ENCODE results near the gene FBN1. TPM values are rescaled to one million over a fixed set of nuclear protein-coding genes. Genes with fewer than 3 reads are reported as not detected.

FBN1 gene
- total RNA-seq, 2 donors from 2014 or later, result 10.7 to 16.8 TPM

DNA sequence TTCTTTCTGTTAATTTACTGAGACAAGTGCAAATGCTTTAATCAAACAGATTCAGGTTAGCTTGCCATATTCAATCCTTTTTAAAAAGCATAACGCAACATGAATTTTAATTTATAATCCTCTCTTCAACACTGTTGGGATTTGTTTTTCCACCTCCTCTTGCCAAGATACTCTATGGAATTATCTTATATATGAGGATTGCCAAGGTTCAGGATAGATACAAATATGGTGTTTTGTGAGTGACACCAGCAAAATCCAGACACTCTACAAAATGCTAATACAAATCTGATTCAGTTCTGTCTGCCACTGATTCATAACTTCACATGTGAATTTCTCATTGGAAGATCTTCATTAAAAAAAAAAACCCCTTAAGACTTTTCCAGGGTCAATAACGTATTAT is 104.8 kb downstream of the FBN1 start:
- no peak for ATAC-seq
- intact Hi-C loops (cut with DNase I, micrococcal nuclease), result no loop called here
- no peak for DNase-seq

GRCh38 chr15:48538941-48539340 is 106.6 kb downstream of the FBN1 start:
- ATAC-seq (no peak), DNase-seq (no peak)
- intact Hi-C loops (cut with DNase I, micrococcal nuclease), result no loop called here

DNA sequence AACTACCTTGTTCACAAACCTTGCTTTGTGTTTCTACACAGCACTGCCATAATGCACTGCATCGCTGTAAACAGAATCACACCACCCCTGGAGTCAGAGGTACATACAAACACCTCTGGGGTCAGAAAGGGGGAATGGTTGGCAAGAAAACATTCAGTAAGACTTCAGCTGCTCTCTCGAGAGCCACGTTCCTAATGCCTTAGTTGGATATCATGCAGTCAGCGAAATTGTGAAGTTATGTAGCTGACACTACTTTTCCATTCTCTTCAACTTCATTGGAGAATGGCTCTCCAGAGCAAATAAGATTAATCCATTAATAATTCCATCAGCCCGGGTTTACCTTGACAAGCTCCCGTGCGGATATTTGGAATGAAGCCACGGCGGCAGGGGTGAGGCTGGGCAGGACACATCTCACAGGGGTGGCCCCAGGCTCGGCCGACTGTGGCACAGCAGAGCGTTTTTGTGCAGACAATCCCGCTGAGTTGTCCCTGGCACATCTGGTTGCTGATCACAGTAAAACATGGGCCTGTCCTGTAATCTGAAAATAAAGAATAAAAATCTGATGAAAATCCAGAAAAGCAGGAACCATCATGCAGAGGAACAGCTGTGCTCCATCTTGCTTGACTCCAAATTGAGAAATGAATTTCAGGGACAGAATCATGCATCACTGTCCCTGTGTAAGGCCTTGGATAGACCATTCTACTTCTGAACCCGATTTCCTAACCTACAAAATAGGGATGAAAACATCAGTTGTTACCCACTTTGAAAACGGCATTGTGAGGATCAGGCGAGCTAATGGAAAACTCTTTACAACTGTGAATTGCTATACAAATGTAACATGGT is 108.0 kb downstream of the FBN1 start:
- DNase-seq (no peak), ATAC-seq (no peak)
- intact Hi-C loops (cut with DNase I, micrococcal nuclease), result no loop called here

GRCh38 chr15:48536681-48537091 is 108.8 kb downstream of the FBN1 start:
- no peak for ATAC-seq
- intact Hi-C loops (cut with DNase I, micrococcal nuclease), result no loop called here
- DNase-seq, result no peak

GRCh38 chr15:48533982-48534381 is 111.5 kb downstream of the FBN1 start:
- ATAC-seq, result no peak
- intact Hi-C loops (cut with DNase I, micrococcal nuclease), result no loop called here
- DNase-seq, result no peak

DNA sequence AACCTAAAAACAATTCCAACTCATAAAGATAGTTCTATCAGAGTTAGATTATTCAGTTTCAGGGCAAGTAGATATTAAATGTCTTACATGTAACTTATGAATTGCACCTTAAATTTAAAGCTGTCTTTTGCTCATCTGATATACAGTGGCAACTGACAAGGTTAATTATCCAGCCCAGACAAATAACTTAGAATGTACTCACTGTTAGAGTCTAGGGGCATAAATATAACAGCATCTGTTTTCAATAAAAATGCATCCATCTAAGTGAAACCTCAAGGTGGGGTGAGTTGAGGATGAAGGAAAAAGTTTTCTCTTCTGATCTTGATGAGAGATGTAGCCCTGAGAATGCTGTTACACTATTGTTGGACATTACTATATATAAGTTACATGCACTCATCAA is 112.6 kb downstream of the FBN1 start:
- DNase-seq, result no peak
- no peak for ATAC-seq
- intact Hi-C loops (cut with DNase I, micrococcal nuclease), result no loop called here

GRCh38 chr15:48530528-48530927 is 115.0 kb downstream of the FBN1 start:
- intact Hi-C loops (cut with DNase I, micrococcal nuclease), result no loop called here
- no peak for ATAC-seq

GRCh38 chr15:48528921-48529320 is 116.6 kb downstream of the FBN1 start:
- DNase-seq (no peak), ATAC-seq (no peak)
- intact Hi-C loops (cut with DNase I, micrococcal nuclease), result no loop called here

More at GRCh38 chr15:48530528-48530927, 115.0 kb downstream of the FBN1 start:
- DNase-seq, result no peak

- ATAC-seq, result no peak
- no peak for DNase-seq
- intact Hi-C loops (cut with DNase I, micrococcal nuclease), result no loop called here
These were observed 118.0 kb downstream of the FBN1 start for GRCh38 chr15:48527517-48527916.

DNA sequence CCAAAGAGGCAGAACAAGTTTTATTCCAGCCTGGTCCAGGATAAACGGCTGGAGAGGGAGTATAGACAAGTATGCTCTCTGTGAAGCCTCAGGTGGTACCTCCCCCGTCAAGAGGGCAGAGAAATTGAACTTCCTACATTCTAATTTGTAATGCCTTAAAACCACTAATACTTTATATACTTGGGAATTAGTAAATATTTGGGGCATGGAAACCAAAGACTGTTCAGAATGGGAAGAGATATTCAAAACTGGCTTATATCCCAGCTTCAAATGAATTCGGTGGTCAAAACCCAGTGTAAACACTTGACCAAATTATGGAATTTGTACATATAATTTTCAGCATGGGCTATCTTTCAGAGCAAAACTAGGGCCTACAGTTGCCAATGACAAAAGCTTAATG is 122.6 kb downstream of the FBN1 start:
- DNase-seq, result no peak

DNA sequence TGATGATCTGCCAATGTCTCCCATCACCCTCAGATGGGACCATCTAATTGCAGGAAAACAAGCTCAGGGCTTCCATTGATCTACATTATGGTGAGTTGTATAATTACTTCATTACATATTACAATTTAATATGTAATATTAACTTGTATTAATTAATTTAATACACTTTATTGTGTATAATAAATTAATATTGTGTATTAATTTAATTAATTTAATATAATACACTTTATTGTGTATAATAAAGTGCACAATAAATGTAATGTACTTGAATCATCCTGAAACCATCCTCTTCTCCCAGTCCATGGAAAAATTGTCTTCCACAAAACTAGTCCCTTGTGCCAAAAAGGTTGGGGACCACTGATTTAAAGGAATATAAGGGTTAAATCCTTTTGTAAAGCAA is 123.4 kb downstream of the FBN1 start:
- DNase-seq, result no peak
- intact Hi-C loops (cut with DNase I, micrococcal nuclease), result no loop called here
- no peak for ATAC-seq

More for the DNA sequence above, 122.6 kb downstream of the FBN1 start:
- ATAC-seq, result no peak
- intact Hi-C loops (cut with DNase I, micrococcal nuclease), result no loop called here

DNA sequence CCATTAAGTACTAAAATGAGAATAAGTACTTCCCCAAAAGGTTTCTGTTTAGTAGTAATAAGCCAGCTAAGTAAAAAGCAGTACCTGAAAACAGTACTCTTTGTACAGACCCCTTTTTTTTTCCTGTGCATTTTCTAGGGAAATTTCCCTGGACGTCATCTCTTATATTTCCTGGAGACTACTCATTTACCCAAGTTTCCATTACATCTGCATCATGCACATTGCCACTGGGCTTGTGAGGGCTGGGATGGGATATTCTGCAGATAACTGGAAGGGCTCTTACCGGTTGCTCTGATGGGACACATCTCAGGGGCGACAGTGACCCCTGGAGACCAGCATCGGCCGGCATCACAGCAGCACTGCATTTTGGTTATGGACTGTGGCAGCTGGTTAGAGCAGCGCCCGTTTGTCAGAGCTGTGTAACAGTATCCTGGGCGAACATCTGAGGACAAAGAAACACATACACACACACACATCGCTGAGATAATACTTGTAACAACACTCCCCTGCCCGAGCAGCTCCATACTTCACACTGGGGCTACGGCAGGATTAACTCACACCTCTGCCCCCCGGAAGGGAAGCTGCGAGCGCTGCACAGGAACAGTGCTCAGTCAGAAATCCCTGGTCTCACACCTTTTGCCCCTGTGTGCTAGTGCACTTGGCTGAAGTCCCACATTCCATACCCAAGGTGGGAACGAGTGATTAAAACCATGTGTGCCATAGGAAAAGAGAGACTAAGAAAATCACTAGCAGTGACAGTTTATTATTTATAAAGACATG is 124.9 kb downstream of the FBN1 start:
- no peak for ATAC-seq
- DNase-seq, result no peak
- intact Hi-C loops (cut with DNase I, micrococcal nuclease), result no loop called here

- DNase-seq (no peak), ATAC-seq (no peak)
- intact Hi-C loops (cut with DNase I, micrococcal nuclease), result no loop called here
These were observed 129.4 kb downstream of the FBN1 start for GRCh38 chr15:48516121-48516520.

DNA sequence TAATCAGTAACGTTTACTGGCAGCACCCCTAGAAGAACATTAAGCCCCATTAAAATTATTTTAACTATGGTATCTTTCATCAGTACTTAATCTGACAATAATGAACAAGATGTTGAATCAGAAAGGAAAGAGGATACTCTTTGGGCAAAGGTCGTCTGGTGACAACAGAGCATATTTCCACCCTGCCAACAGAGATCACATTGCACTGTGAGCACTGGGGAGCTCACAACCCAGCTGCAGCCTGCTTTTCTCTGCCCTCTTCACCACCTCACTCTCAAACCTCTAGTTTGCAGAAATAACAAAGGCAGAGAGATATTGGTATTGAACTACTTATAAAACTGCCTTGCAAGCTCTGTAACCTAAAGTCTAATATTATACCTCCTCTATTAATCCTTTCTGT is 130.0 kb downstream of the FBN1 start:
- intact Hi-C loops (cut with DNase I, micrococcal nuclease), result no loop called here
- ATAC-seq (no peak), DNase-seq (no peak)

- DNase-seq, result no peak
- ATAC-seq, result no peak
- intact Hi-C loops (cut with DNase I, micrococcal nuclease), result no loop called here
These were observed 131.2 kb downstream of the FBN1 start for GRCh38 chr15:48514103-48514816.

DNA sequence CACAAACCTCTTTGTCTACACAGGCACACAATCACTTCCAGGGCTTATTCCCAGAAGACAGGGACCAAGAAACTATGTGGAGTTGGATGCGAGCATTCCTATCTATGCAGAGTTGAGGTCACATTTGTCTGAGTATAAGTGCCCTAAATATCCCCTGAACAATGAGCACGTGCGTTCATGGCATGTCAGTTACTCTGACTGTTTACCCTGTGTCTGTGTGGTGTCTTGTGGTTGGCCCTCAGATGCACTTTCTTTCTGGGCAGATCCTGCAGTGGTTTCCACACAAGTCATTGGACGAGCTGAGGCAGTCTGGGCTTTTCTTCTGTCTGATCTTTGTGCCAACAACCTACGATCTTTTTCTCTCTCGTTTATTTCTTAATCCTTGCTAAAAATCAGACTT is 134.5 kb downstream of the FBN1 start:
- no peak for DNase-seq
- intact Hi-C loops (cut with DNase I, micrococcal nuclease), result no loop called here
- ATAC-seq, result no peak

GRCh38 chr15:48507416-48508065 is 138.0 kb downstream of the FBN1 start:
- ATAC-seq (peak; percentile 60), DNase-seq (no peak)
- intact Hi-C loops (cut with DNase I, micrococcal nuclease), result no loop called here

- ATAC-seq (no peak), DNase-seq (no peak)
- intact Hi-C loops (cut with DNase I, micrococcal nuclease), result no loop called here
These were observed 140.4 kb downstream of the FBN1 start for GRCh38 chr15:48505067-48505466.

GRCh38 chr15:48501208-48501607 is 144.3 kb downstream of the FBN1 start:
- intact Hi-C loops (cut with DNase I, micrococcal nuclease), result no loop called here
- ATAC-seq, result no peak
- DNase-seq, result no peak

All from left colon (tissue), 2 donors.